MM.1S (cell line): ENCODE results near the gene DENND1A.

Source experiments
- DNase-seq: peaks from one replicate; pipeline ENCODE4 v3.0.0-alpha.2; 2015
- H2AFZ ChIP-seq: fragments of 300-600 bp; sonication (generic); 2 replicates; pipeline ENCODE4 v1.6.0; 2016; ENCODE audit warnings: antibody characterized with exemption, low read length
- H3F3A ChIP-seq: fragments of 300-600 bp; sonication (generic); 2 replicates; pipeline ENCODE4 v1.6.1; 2016; ENCODE audit warnings: mild to moderate bottlenecking, antibody characterized with exemption, low read length, moderate library complexity, mixed read lengths; ENCODE audit not compliant: insufficient read depth
- H3K27ac ChIP-seq: fragments of 300-600 bp; sonication (generic); 2 replicates; pipeline ENCODE4 v1.5.1; 2016; ENCODE audit warnings: mild to moderate bottlenecking, low read length
- H3K27me3 ChIP-seq: fragments of 300-600 bp; sonication (generic); replicated peaks from 2 replicates; pipeline ENCODE4 v1.6.0; 2016; ENCODE audit warnings: low read length; ENCODE audit not compliant: insufficient read depth
- H3K36me3 ChIP-seq: fragments of 300-600 bp; sonication (generic); replicated peaks from 2 replicates; pipeline ENCODE4 v1.6.1; 2016; ENCODE audit warnings: mild to moderate bottlenecking, low read length, mixed read lengths; ENCODE audit not compliant: insufficient read depth
- H3K4me1 ChIP-seq: fragments of 300-600 bp; sonication (generic); 2 replicates; pipeline ENCODE4 v1.6.1; 2016; ENCODE audit warnings: low read length, mixed read lengths
- H3K4me2 ChIP-seq: fragments of 300-600 bp; sonication (generic); 2 replicates; pipeline ENCODE4 v1.6.0; 2016; ENCODE audit warnings: low read depth, low read length
- H3K4me3 ChIP-seq: fragments of 300-600 bp; sonication (generic); 2 replicates; pipeline ENCODE4 v1.5.1; 2016; ENCODE audit warnings: low read length, mixed read lengths
- H3K79me2 ChIP-seq: fragments of 300-600 bp; sonication (generic); 2 replicates; pipeline ENCODE4 v1.6.1; 2016; ENCODE audit warnings: mixed run types, low read length, mixed read lengths
- H3K9ac ChIP-seq: fragments of 300-600 bp; sonication (generic); 2 replicates; pipeline ENCODE4 v1.6.1; 2016; ENCODE audit warnings: low read length, mixed read lengths
- H3K9me2 ChIP-seq: fragments of 300-600 bp; sonication (generic); replicated peaks from 2 replicates; pipeline ENCODE4 v1.6.1; 2016; ENCODE audit warnings: mild to moderate bottlenecking, low read length, mixed read lengths; ENCODE audit not compliant: insufficient read depth
- H3K9me3 ChIP-seq: fragments of 300-600 bp; sonication (generic); replicated peaks from 2 replicates; pipeline ENCODE4 v1.6.1; 2016; ENCODE audit warnings: mild to moderate bottlenecking, low read length, mixed read lengths; ENCODE audit not compliant: insufficient read depth
- H4K20me1 ChIP-seq: fragments of 300-600 bp; sonication (generic); 2 replicates; pipeline ENCODE4 v1.6.1; 2016; ENCODE audit warnings: mild to moderate bottlenecking, low read length, moderate library complexity, mixed read lengths; ENCODE audit not compliant: insufficient read depth
- EZH2 ChIP-seq: fragments of 300-600 bp; sonication (generic); optimal IDR thresholded peaks from 2 replicates; pipeline ENCODE3; 2017; ENCODE audit warnings: low read depth, mild to moderate bottlenecking, antibody characterized with exemption, low read length, mixed read lengths
- EZH2phosphoT487 ChIP-seq: fragments of 300-600 bp; sonication (generic); IDR thresholded peaks from 2 replicates; pipeline ENCODE4 v1.6.1; 2018; ENCODE audit warnings: antibody characterized with exemption, low read length
- TF ChIP-seq, protein P1 (sequence below): fragments of 300-600 bp; sonication (generic); IDR thresholded peaks from 2 replicates; pipeline ENCODE4 v1.5.1; 2016; ENCODE audit warnings: antibody characterized with exemption, low read length, mixed read lengths

Gene DENND1A

GRCh38 chr9:123561046-123561445 lies 368.9 kb downstream of the DENND1A start:
- Histone ChIP-seq H3K4me2 (no peak overlapping the region), H4K20me1 (no peaks in the 10 kb centered on the region), H3K4me1 (peaks cover 3% of the 10 kb centered on the region; the same call in 1 of the 2 replicates), H3K36me3 (no peaks in the 10 kb centered on the region), H3F3A (no peaks in the 10 kb centered on the region), H3K27me3 (no peaks in the 10 kb centered on the region), H2AFZ (no peak overlapping the region), H3K9me3 (no peaks in the 10 kb centered on the region), H3K9me2 (no peaks in the 10 kb centered on the region), H3K27ac (no peak overlapping the region), H3K79me2 (no peaks in the 10 kb centered on the region), H3K4me3 (no peak overlapping the region), H3K9ac (no peak overlapping the region)
- DNase-seq, result no peak
- TF ChIP-seq, protein P1, sequence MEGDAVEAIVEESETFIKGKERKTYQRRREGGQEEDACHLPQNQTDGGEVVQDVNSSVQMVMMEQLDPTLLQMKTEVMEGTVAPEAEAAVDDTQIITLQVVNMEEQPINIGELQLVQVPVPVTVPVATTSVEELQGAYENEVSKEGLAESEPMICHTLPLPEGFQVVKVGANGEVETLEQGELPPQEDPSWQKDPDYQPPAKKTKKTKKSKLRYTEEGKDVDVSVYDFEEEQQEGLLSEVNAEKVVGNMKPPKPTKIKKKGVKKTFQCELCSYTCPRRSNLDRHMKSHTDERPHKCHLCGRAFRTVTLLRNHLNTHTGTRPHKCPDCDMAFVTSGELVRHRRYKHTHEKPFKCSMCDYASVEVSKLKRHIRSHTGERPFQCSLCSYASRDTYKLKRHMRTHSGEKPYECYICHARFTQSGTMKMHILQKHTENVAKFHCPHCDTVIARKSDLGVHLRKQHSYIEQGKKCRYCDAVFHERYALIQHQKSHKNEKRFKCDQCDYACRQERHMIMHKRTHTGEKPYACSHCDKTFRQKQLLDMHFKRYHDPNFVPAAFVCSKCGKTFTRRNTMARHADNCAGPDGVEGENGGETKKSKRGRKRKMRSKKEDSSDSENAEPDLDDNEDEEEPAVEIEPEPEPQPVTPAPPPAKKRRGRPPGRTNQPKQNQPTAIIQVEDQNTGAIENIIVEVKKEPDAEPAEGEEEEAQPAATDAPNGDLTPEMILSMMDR, result no peak
- no peak for TF ChIP-seq EZH2phosphoT487
- TF ChIP-seq EZH2, result no peak

- no peaks in the 10 kb centered on the region for H3K36me3 ChIP-seq
- no peaks in the 10 kb centered on the region for H3F3A ChIP-seq
- no peak overlapping the region for H3K4me3 ChIP-seq
- H3K9ac ChIP-seq, result no peak overlapping the region
- no peak overlapping the region for H3K4me2 ChIP-seq
- no peak overlapping the region for H3K27ac ChIP-seq
- H3K9me3 ChIP-seq, result no peaks in the 10 kb centered on the region
- TF ChIP-seq, protein P1, result no peak
- TF ChIP-seq EZH2phosphoT487, result no peak
- no peak for TF ChIP-seq EZH2
- no peaks in the 10 kb centered on the region for H3K79me2 ChIP-seq
- no peaks in the 10 kb centered on the region for H3K4me1 ChIP-seq
- no peaks in the 10 kb centered on the region for H3K9me2 ChIP-seq
- H3K27me3 ChIP-seq, result no peaks in the 10 kb centered on the region
- no peaks in the 10 kb centered on the region for H4K20me1 ChIP-seq
- DNase-seq, result no peak
- H2AFZ ChIP-seq, result no peak overlapping the region
Observed at GRCh38 chr9:123556464-123557435, 373.2 kb downstream of the DENND1A start.

DNA sequence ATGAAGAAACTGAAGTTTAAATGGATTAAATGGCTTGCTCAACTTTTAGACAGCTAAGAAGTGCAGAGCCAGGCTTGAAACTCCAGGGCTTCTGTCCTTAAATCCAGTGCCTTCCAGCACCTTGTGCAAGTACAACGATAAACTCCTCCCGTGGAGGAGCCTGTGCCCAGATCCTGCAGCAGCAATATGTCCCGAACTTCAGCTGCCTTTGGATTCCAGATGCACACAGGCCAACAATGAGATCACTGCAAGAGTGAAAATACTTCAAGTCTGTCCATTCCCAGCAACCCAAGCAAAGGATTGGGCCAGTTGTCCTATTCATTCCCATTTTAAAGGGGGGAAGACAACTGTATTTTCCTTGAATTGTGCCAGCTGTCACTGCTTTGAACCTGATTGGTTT lies 374.3 kb downstream of the DENND1A start:
- H3F3A ChIP-seq, result no peaks in the 10 kb centered on the region
- H3K4me3 ChIP-seq, result no peak overlapping the region
- no peak overlapping the region for H3K9ac ChIP-seq
- no peak overlapping the region for H2AFZ ChIP-seq
- no peaks in the 10 kb centered on the region for H3K4me1 ChIP-seq
- H3K79me2 ChIP-seq, result no peaks in the 10 kb centered on the region
- H3K27me3 ChIP-seq, result no peaks in the 10 kb centered on the region
- no peak overlapping the region for H3K27ac ChIP-seq
- no peaks in the 10 kb centered on the region for H3K36me3 ChIP-seq
- H3K9me3 ChIP-seq, result no peaks in the 10 kb centered on the region
- DNase-seq, result no peak
- H4K20me1 ChIP-seq, result no peaks in the 10 kb centered on the region
- TF ChIP-seq, protein P1, result no peak
- no peak for TF ChIP-seq EZH2
- no peak for TF ChIP-seq EZH2phosphoT487
- H3K4me2 ChIP-seq, result no peak overlapping the region
- no peaks in the 10 kb centered on the region for H3K9me2 ChIP-seq
